GM21360 (cell line): ENCODE results near the gene GRB7.
"Not testable (repeated sequence)": the region's sequence is repeated elsewhere in the genome, so short reads cannot be mapped to it uniquely, and the experiment has no call there.

Experiments
- ATAC-seq: cut with Tn5 transposase; IDR thresholded peaks from one replicate; pipeline ENCODE4 v1.9.1; 2021; ENCODE audit warnings: mild to moderate bottlenecking, moderate library complexity; ENCODE audit not compliant: unreplicated experiment

GRB7 gene

DNA sequence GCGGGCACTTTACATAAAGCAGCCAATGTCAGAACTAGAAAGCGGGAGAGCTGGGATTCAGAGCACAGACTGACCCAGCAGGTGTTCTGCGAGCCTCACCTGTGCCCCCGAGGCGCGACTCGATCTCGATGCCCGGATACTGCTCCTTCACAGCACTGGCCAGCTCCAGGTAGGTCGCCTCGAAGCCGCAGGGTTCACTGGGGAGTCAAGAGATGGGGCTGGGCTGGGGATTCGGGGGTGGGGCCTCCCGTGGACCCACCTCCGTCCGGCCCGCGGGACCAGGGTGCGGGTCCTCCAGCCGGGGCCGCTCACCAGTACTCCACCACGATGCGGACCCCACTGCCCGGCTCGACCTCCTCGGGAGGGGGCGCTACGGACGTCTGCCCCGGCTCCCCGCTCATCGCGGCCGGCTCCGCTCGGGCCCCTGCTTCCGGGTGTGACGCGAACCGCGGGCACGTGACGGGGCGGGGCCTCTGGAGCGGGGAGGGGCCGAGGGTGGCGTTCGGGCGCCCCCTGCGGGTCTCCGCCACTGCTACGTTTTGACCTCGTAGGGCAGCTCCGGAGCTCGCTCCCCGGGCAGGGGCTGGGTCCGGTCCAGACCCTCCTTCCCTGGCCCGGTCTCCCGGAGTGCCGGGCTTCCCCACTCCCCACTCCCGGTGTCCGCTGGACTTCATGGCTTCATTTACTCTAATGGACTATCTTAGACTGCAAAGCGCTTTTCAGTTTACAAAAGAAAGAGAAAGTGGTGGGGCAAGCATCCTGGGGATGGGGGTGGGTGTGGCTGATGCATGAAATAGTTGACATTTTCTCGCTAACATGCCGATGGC is 7.4 kb upstream of the GRB7 start, which contains the start of gene MIEN1:
Gene MIEN1 (minus strand): TSS at position 438 of the 827 bp plus-strand sequence. CDS start 37 bp downstream, at position 401.
- peak; percentile 80 for ATAC-seq

DNA sequence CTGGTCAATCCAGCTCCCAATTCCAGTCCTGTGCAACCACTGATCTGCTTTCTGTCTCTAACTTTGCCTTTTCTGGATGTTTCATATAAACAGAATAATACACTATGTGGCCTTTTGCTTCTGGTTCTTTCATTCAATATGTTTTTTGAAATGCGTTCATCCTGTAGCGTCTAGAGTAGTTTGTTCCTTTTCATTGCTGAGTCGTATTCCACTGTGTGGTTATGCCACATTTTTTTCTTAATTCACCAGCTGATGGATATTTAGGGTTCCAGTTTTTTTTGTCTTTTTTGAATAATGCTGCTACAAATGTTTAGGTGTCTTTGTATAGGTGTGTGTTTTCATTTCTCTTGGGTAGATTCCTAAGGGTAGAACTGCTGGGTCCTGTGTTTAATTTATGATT is 5.2 kb upstream of the GRB7 start:
- ATAC-seq: no peak

DNA sequence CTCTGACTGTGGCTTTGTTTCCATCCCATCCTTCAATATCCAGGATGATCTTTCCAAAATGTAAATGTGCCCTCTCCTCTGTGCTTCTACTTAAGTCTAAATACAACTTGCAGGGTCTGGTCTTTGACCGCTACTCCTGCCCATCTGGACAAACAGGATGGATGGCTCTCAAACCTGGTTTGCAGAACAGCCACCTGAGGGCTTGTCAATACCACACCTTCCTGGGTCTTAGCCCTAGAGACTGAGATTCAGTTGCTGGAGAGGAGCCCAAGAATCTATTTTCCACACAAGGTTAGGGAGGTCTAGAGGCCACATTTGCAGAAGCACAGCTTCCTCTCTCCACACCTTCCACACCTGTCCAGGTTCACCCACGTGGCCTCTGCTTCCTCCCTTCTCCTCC is 1.9 kb upstream of the GRB7 start:
- no peak for ATAC-seq

DNA sequence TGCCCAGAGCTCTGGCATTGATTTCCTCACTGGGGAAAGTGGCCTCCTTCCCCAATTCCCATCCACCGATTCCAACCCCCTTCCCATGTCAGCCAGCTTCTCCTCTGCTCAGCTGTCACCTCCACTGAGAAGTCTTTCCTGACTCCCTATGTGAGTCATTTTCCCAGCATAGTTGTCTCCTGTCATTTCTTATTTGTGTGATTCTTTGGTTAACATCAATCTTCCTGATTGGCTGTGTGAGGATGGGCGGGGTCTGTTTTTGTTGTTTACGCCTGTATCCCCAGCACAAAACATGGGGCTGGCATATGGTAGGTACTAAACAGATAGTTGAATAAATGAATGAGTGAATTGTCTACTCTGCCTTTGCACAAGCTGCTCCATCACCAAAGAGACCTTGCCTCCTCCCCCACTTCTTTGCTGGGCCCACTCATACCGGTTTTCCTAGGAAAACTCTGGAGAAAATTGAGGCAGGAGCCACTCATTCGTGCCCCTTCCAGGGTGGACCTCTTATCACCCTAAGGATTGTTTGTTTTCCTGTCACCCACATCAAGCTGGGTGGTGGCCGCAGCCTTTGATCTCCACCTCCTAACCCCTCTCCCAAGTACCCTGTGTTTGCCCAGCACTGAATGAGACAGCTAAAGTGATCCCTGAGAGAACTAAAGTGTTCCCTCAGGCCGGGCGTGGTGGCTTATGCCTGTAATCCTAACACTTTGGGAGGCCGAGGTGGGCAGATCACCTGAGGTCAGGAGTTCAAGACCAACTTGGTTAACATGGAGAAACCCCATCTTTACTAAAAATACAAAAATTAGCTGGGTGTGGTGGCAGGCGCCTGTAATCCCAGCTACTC is 1.2 kb upstream of the GRB7 start:
- ATAC-seq: no peak

DNA sequence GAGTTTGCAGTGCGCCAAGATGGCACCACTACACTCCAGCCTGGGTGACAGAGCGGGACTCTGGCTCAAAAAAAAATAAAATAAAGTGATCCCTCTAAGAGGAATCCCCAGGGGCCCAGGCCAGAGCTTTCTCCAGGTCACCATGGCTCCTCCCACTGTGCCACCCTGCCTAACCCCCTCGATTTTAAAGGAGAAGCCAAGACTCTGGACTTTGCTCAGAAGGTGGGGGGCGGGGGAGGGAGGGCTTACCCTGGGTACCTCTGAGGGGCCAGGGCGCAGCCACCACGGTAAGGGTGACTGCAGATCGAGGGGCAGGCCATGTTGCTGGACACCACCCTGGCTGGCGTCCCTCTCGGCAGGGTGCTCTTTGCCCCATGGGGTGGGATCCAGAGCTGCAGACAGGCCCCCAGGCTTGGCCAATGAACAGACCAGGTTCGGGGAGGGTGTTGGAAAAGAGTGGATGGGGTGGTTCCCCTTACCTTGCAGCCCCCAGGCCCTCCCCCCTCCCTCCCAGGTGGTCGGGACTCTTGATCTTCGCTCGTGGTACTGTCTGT is 455 bp upstream of the GRB7 start:
- ATAC-seq: no peak

DNA sequence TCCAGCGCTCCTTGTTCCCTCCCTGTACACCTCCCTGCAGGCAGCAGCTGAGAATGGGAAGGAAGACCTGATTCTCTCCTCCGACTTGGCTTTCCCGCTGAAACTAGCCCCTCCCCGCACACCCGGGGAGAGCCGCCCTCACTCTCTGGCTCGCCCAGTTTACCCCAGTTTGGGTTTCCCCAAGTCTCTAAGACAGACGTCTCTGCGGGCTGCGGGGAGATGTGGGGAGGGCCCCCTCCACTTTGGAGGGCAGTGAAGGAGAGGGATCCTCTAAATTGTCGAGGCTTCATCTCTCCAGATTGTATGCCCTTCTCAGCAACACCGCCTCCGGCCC is 797 bp downstream of the GRB7 start:
- ATAC-seq: no peak

DNA sequence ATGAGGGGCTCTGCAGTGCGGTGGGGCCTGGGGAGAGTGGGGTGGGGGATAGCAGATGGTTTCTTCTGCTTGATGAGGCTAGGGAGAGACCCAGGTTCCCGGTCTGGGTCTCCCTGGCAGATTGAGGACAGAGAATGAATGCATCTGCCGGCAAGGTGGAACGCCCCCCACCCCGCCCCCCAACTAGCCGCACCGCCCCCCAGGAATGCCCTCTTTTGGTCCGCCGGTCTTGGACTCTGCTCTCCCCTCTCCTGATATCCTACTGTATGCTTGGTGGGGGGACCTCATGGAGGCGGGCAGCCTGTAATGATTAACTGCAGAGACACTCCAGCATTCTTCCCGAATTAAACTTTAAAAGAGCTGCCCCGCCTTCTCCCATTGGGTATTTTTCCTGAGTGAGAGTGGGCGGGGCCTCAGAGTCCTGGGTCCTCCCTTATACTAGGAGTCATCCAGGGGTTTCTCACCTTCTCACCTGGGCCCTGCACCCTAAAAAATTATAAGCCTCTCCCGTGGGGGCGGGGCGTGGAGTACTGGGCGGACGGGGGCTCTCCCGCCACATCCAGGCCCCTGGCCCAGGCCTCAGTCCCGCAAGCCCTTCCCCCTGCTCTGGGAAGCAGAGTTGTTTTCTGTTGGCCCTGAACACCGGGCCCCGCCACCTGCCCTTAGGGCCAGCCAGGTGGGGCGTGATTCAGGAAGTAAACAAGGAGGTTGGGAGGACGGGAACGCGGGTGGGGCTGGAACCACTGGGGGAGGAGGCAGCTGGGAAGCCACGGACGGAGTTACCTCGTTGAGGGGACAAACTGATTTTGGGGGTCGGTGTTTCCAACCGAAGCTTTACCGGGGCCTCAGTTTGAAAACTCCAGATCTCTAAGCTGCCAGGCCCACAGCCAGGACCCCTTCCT is 1.5 kb downstream of the GRB7 start:
- ATAC-seq: no peak

DNA sequence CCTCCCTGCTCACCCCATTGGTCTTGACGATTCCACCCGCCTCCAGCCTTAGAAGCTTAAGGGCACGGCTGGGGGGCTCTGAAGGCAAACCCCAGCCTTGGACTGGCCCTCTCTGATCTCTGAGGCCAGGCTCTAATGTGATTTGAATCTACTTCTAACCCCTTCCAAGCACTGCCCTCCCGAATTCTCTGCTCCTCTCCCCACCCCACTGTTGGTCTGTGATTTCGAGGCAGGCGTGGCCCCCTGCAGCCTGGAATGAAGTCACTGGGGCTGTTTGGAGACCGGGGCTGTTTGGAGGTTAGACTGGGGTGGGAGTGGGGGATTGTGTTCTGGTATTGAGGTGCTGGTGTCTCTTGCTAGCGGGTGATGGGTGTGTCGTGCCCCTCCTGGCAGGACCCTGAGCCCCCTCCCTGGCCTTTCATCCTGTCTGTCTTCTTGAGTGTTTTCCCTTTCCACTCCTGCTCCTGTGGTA is 2.2 kb downstream of the GRB7 start:
- no peak for ATAC-seq

DNA sequence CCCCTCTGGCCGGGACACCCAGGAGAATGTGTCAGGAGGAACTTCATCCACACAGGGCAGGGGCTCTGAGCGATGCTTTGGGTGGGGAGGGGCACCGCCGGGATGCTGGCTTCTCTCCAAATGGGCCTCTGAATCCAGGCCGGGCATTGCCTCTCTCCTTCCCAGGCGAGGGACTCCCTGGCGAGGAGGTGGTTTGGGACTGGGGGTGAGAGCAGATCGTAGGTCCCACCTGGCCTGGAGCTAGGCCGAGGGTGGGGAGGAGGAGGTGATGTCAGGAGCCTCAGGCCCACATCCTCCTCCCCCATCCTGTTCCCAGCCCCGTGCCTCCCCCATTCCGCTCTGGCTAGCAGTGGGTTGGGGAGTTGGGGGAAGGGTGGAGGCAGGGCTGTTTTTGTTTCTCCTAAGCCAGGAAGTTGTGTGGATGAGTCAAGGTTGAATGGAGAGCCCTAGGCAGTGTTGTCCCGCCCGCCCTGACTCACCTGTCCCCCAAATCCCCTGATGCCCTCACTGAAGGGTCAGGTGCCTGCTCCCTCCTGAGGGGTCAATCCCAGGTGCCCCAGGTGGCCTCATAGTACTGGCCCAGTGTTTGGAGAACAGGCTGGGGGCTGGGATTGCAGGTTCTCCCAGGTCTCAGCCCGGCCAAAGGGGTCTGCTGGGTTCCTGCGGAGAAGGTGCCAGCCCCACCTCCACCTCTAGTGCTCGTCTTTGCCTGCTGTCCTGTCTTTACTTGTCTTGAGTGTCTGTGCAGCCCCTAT is 2.8 kb downstream of the GRB7 start:
- no peak for ATAC-seq

DNA sequence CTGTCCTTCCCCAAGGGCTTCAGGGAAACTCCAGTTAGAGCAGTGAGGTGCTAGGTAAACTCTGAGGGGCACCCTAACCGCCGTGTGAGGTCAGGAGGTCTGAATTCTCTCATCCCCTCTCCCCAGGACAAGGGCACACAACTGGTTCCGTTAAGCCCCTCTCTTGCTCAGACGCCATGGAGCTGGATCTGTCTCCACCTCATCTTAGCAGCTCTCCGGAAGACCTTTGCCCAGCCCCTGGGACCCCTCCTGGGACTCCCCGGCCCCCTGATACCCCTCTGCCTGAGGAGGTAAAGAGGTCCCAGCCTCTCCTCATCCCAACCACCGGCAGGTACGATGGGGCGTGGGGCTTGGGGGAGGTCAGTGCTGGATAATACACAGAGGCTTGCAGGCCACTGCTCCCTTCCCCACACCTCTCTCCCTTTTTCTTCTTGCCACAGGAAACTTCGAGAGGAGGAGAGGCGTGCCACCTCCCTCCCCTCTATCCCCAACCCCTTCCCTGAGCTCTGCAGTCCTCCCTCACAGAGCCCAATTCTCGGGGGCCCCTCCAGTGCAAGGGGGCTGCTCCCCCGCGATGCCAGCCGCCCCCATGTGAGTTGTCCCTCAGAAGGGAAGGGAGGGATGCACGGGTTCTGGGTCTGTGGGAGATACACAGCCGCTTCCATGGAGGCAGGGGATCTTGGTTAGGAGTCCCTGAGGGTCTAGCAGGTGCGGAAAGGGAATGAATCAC is 4.6 kb downstream of the GRB7 start:
- no peak for ATAC-seq

DNA sequence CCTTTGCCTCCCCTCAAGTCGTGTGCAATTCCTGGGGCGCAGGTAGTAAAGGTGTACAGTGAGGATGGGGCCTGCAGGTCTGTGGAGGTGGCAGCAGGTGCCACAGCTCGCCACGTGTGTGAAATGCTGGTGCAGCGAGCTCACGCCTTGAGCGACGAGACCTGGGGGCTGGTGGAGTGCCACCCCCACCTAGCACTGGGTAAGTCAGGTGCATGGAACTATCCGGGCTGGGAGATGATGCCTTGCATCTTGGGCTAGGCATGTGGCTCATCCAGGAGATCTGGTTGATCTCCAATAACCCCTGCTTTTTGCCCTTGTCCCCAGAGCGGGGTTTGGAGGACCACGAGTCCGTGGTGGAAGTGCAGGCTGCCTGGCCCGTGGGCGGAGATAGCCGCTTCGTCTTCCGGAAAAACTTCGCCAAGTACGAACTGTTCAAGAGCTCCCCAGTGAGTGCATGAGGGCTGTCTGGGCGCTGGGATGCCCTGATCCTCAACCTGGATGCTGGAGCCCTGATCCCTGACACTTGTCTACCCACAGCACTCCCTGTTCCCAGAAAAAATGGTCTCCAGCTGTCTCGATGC is 5.2 kb downstream of the GRB7 start:
- ATAC-seq: no peak

DNA sequence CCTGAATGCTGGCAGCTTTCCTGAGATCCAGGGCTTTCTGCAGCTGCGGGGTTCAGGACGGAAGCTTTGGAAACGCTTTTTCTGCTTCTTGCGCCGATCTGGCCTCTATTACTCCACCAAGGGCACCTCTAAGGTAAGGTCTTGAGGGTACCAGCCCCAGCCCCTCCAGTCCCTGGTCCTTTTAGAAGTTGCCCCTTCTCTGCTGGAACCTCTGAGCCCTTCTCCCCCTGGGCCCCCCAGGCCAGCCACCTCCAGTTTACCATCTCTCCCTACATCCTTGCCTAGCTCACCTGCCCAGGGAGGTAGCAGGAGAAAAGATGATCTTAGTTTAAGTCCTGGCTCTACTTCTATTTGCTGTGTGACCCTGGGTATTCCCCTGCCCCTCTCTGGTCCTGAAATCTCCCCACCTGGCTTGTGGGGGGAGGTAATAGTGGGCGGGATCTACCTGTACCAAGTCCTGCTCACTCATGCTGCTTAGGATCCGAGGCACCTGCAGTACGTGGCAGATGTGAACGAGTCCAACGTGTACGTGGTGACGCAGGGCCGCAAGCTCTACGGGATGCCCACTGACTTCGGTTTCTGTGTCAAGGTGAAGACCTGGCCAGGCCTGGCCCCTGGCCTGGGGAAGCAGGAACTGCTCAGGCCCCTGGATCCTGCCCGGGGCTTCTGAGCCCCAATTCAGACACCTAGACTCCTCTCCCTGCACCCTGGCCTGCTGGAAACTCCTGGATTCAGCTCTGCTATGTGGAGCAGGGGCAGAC is 6.5 kb downstream of the GRB7 start:
- no peak for ATAC-seq

DNA sequence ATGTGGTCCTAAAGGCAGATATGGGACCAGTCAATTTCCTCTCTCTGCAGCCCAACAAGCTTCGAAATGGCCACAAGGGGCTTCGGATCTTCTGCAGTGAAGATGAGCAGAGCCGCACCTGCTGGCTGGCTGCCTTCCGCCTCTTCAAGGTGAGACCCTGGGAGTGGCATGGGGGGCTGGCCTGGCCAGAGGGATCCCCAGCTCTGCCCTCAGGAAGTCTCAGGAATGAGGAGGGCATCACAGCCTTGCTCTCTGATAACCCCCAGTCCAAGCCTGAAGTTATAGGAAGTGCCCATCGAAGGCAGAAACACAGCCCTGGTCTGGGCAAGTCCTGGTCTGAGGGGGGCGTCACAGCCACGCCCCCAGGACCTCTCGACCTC is 7.1 kb downstream of the GRB7 start:
- no peak for ATAC-seq

DNA sequence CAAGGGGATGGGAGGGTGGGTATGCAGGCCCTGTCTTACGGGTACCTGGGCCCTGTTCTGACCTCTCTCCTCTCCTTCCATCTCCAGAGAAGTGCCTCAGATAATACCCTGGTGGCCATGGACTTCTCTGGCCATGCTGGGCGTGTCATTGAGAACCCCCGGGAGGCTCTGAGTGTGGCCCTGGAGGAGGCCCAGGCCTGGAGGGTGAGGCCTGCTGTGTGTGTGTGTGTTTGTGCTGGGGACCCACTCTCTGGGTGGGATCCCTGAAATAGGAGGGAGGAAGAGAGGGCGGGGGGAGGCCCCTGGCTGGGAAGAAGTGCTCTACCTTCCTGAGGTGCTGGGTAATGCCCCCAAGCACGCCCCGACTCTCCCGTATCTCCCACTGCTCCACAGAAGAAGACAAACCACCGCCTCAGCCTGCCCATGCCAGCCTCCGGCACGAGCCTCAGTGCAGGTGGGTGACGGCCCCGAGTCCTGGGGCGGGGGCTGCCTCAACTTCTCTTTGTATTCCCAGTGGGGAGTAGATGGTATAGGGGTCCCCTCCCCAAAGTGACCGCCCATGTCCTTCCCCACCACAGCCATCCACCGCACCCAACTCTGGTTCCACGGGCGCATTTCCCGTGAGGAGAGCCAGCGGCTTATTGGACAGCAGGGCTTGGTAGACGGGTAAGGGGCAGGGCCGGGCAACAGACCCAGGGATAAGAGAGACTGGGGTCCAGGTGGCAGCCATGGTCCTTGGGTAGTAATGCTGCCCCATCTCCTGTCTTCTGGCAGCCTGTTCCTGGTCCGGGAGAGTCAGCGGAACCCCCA is 7.8 kb downstream of the GRB7 start:
- no peak for ATAC-seq

DNA sequence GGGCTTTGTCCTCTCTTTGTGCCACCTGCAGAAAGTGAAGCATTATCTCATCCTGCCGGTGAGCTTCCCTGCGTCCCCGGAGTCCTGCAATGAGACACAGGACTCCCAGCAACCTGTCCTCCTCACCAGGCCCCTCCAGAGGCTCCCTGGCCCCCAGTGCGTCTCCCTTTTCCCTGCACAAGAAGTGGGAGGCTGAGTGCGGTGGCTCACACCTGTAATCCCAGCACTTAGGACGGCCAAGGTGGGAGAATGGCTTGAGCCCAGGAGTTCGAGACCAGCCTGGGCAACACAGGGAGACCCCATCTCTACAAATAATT is 8.4 kb downstream of the GRB7 start:
- ATAC-seq: no peak

DNA sequence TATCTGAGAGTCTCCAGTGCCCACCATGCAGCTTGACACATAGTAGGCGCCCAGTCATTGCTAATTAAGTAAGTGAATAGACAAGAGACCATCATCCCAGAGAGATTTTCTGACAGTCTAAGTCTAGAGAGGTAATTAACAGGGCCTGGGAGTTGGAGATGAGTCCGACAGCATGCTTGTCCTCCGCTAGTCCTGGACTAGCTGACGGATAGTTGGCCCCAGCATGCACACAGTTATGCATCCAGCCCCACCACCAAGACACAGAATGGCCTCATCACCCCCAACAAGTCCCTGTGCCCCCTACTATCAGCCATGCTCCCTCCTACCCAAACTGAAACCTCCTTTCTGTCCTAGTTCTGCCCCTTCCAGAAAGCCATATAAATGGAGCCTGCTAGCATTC is 10.0 kb downstream of the GRB7 start:
- ATAC-seq: no peak

DNA sequence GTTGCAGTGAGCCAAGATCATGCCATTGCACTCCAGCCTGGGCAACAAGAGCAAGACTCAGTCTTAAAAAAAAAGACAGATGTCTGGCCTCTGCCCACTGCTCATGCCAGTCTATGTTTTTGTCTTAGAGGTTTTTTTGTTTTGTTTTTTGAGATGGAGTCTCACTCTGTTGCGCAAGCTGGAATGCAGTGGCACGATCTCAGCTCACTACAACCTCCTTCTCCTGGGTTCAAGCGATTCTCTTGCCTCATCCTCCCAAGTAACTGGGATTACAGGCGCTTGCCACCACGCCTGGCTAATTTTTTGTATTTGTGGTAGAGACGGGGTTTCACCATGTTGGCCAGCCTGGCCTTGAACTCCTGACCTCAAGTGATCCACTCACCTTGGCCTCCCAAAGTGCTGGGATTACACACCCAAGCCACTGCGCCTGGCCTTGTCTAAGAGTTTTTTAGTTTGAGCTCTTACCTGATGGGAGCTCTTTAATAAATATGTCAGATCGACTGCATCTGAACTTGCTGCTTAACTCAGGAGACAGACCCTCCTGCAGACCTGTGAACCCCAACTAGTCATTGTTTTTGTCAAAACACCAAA is 10.8 kb downstream of the GRB7 start:
- not testable (repeated sequence) for ATAC-seq
